ENCODE results near the gene SPEG.

DNA sequence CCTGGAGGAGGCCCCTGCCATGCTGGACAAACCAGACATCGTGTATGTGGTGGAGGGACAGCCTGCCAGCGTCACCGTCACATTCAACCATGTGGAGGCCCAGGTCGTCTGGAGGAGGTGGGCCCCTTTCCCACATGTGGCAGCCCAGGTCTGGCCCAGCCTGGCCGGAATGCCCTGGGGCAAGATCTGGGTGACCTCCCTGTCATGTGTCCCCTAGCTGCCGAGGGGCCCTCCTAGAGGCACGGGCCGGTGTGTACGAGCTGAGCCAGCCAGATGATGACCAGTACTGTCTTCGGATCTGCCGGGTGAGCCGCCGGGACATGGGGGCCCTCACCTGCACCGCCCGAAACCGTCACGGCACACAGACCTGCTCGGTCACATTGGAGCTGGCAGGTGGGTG, 38.9 kb downstream of the SPEG start:
- TF ChIP-seq, protein P1, sequence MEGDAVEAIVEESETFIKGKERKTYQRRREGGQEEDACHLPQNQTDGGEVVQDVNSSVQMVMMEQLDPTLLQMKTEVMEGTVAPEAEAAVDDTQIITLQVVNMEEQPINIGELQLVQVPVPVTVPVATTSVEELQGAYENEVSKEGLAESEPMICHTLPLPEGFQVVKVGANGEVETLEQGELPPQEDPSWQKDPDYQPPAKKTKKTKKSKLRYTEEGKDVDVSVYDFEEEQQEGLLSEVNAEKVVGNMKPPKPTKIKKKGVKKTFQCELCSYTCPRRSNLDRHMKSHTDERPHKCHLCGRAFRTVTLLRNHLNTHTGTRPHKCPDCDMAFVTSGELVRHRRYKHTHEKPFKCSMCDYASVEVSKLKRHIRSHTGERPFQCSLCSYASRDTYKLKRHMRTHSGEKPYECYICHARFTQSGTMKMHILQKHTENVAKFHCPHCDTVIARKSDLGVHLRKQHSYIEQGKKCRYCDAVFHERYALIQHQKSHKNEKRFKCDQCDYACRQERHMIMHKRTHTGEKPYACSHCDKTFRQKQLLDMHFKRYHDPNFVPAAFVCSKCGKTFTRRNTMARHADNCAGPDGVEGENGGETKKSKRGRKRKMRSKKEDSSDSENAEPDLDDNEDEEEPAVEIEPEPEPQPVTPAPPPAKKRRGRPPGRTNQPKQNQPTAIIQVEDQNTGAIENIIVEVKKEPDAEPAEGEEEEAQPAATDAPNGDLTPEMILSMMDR (IDR thresholded peaks at IDR 0.05) = no peak
- no peak for TF ChIP-seq EZH2 (IDR thresholded peaks at IDR 0.05)

Data from neural progenitor cell (in vitro differentiated cells).